ENCODE measurements around the gene PCNX2.

The PCNX2 gene

DNA sequence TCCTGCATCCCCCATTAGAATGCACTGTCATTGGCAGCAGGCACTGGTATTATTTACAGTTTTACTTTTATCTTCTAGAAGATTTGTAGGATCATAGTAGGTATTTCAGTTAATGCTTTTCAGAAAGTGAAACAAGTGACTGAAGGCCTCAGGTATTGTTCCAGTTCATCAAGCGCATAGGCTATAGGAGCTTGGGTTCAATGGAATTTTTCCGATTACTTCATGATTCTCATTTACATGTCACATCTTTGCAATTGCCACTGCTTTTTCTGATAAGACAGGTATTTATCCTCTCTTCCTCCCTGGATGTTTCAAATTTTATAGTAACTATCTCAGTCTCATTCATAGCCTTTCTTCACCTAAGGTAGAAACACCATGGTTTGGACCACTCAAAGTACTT lies 183.8 kb downstream of the PCNX2 start:
- TF ChIP-seq CREB1 (IDR thresholded peaks at IDR 0.05; ENCODE audit: low read depth) (no peak), TEAD4 (IDR thresholded peaks at IDR 0.05) (0 out of 2 replicates have a peak, but pooled peaks have one; percentile 13)

DNA sequence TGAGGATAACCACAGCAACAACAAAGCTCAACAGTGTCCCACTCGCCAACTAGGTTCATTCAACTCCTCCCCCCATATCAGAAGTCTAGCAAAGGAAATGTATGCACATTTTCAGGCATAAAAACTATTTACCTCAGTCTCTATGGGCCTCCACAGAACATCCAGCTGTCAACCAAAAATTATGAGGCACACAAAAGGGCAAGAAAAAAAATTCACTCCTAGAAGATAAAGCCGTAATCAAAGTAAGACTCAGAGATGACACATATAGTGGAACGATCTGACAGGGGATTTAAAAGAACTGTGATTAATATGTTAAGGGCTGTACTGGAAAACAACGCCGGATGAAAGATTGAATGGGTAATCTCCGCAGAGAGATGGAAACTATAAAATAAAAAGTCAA lies 186.4 kb downstream of the PCNX2 start:
- TF ChIP-seq TEAD4 (IDR thresholded peaks at IDR 0.05) (no peak), CEBPB (IDR thresholded peaks at IDR 0.05) (no peak), FOXM1 (IDR thresholded peaks at IDR 0.05; ENCODE audit: borderline replicate concordance, low read depth) (no peak), YY1 (IDR thresholded peaks at IDR 0.05; ENCODE audit: low read depth) (no peak), NFIC (IDR thresholded peaks at IDR 0.05) (no peak), EP300 (IDR thresholded peaks at IDR 0.05; ENCODE audit: borderline replicate concordance) (no peak), EGR1 (IDR thresholded peaks at IDR 0.05) (no peak), TCF12 (IDR thresholded peaks at IDR 0.05; ENCODE audit: low read depth) (no peak)
- TF ChIP-seq, protein P1, sequence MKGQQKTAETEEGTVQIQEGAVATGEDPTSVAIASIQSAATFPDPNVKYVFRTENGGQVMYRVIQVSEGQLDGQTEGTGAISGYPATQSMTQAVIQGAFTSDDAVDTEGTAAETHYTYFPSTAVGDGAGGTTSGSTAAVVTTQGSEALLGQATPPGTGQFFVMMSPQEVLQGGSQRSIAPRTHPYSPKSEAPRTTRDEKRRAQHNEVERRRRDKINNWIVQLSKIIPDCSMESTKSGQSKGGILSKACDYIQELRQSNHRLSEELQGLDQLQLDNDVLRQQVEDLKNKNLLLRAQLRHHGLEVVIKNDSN (IDR thresholded peaks at IDR 0.05): no peak
- TF ChIP-seq, protein P2, sequence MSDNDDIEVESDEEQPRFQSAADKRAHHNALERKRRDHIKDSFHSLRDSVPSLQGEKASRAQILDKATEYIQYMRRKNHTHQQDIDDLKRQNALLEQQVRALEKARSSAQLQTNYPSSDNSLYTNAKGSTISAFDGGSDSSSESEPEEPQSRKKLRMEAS (IDR thresholded peaks at IDR 0.05): no peak
- TF ChIP-seq, protein P3, sequence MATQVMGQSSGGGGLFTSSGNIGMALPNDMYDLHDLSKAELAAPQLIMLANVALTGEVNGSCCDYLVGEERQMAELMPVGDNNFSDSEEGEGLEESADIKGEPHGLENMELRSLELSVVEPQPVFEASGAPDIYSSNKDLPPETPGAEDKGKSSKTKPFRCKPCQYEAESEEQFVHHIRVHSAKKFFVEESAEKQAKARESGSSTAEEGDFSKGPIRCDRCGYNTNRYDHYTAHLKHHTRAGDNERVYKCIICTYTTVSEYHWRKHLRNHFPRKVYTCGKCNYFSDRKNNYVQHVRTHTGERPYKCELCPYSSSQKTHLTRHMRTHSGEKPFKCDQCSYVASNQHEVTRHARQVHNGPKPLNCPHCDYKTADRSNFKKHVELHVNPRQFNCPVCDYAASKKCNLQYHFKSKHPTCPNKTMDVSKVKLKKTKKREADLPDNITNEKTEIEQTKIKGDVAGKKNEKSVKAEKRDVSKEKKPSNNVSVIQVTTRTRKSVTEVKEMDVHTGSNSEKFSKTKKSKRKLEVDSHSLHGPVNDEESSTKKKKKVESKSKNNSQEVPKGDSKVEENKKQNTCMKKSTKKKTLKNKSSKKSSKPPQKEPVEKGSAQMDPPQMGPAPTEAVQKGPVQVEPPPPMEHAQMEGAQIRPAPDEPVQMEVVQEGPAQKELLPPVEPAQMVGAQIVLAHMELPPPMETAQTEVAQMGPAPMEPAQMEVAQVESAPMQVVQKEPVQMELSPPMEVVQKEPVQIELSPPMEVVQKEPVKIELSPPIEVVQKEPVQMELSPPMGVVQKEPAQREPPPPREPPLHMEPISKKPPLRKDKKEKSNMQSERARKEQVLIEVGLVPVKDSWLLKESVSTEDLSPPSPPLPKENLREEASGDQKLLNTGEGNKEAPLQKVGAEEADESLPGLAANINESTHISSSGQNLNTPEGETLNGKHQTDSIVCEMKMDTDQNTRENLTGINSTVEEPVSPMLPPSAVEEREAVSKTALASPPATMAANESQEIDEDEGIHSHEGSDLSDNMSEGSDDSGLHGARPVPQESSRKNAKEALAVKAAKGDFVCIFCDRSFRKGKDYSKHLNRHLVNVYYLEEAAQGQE (IDR thresholded peaks at IDR 0.05; ENCODE audit: low read depth): no peak

DNA sequence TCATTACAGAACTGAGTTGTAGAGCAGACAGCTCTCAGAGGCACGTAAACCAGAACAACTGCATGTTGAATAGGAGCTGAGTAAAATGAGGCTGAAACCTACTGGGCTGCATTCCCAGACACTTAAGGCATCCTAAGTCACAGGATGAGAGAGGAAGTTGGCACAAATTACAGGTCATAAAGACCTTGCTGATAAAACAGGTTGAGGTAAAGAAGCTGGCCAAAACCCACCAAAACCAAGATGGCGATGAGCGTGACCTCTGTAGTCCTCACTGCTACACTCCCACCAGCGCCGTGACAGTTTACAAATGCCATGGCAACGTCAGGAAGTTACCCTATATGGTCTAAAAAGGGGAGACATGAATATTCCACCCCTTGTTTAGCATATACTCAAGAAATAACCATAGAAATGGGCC lies 187.8 kb downstream of the PCNX2 start:
- TF ChIP-seq TEAD4 (IDR thresholded peaks at IDR 0.05) (peak; percentile 66), NFIC (IDR thresholded peaks at IDR 0.05) (peak; percentile 72; the same call in 1 of the 2 replicates), TCF12 (IDR thresholded peaks at IDR 0.05; ENCODE audit: low read depth) (peak; percentile 67; the same call in 1 of the 2 replicates), EP300 (IDR thresholded peaks at IDR 0.05; ENCODE audit: borderline replicate concordance) (peak; percentile 78)

DNA sequence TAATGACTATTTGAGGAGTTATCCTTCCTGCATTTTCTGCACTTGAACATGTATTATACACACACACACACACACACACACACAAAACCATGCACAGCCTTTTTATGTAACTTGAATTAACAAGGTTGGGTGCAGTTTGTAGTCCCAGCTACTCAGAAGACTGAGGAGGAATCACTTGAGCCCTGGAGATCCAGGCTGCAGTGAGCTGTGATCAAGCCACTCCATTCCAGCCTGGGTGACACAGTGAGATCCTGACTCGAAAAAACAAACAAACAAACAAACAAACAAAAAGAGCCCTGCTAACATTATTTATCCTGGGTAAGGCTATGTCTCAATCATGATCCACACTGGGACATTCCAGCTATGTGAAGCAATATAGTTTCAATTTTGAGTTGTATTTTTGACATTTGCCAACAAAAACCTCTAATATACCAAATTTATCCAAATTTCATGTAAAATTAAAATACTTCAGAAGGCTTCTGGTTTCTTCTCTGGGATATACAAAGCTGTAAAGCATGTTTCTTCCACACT lies 188.3 kb downstream of the PCNX2 start:
- TF ChIP-seq NFIC (IDR thresholded peaks at IDR 0.05) (no peak), EGR1 (IDR thresholded peaks at IDR 0.05) (no peak), CREB1 (IDR thresholded peaks at IDR 0.05; ENCODE audit: low read depth) (no peak), TAF1 (IDR thresholded peaks at IDR 0.05; ENCODE audit: low read depth) (no peak), ZBTB7A (IDR thresholded peaks at IDR 0.05; ENCODE audit: low read depth) (no peak), TCF12 (IDR thresholded peaks at IDR 0.05; ENCODE audit: low read depth) (no peak), RAD21 (IDR thresholded peaks at IDR 0.05; ENCODE audit: low read depth) (no peak), TEAD4 (IDR thresholded peaks at IDR 0.05) (no peak), YY1 (IDR thresholded peaks at IDR 0.05; ENCODE audit: low read depth) (no peak), CEBPB (IDR thresholded peaks at IDR 0.05) (no peak), EP300 (IDR thresholded peaks at IDR 0.05; ENCODE audit: borderline replicate concordance) (no peak), FOXM1 (IDR thresholded peaks at IDR 0.05; ENCODE audit: borderline replicate concordance, low read depth) (no peak)
- TF ChIP-seq, protein P1 (IDR thresholded peaks at IDR 0.05): no peak
- TF ChIP-seq, protein P2 (IDR thresholded peaks at IDR 0.05): no peak

DNA sequence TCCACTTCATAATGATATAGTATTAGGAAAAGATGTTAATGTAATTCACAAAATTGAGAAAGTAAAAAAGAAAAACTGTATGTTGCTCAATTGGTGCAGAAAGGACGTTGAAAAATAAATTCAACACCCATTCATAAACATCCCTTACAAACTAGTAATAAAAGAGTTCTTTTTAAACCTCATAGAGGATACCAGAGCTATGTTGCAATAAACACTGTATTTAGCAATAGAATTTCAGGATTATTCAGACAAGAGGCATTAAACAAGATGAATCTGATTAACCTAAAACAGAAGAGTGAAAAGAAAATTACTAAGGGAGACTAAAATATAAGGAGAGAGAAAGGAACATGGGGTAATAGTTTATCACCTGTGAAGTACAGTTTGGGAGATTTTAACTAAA lies 190.3 kb downstream of the PCNX2 start:
- TF ChIP-seq EP300 (IDR thresholded peaks at IDR 0.05; ENCODE audit: borderline replicate concordance) (no peak), NFIC (IDR thresholded peaks at IDR 0.05) (no peak), EGR1 (IDR thresholded peaks at IDR 0.05) (no peak), YY1 (IDR thresholded peaks at IDR 0.05; ENCODE audit: low read depth) (no peak), CEBPB (IDR thresholded peaks at IDR 0.05) (no peak), ZBTB7A (IDR thresholded peaks at IDR 0.05; ENCODE audit: low read depth) (no peak), TEAD4 (IDR thresholded peaks at IDR 0.05) (no peak), CREB1 (IDR thresholded peaks at IDR 0.05; ENCODE audit: low read depth) (no peak), FOXM1 (IDR thresholded peaks at IDR 0.05; ENCODE audit: borderline replicate concordance, low read depth) (no peak), TCF12 (IDR thresholded peaks at IDR 0.05; ENCODE audit: low read depth) (no peak), RAD21 (IDR thresholded peaks at IDR 0.05; ENCODE audit: low read depth) (no peak), TAF1 (IDR thresholded peaks at IDR 0.05; ENCODE audit: low read depth) (no peak)
- TF ChIP-seq, protein P1 (IDR thresholded peaks at IDR 0.05): no peak
- TF ChIP-seq, protein P2 (IDR thresholded peaks at IDR 0.05): no peak
- TF ChIP-seq, protein P3 (IDR thresholded peaks at IDR 0.05; ENCODE audit: low read depth): no peak
